Activated CD4-positive, alpha-beta T cell treated with anti-CD3 and anti-CD28 coated beads, Interleukin-10, Interleukin-2, amounts not matched to agents 100 ng/mL and 50 ng/mL, durations not matched to agents 16 hours and 8 hours (primary cell): ENCODE results near the gene USF3.

Source experiments
- DNase-seq: peaks from one replicate; pipeline ENCODE4 v3.0.0-alpha.2; 2020

The USF3 gene

DNA sequence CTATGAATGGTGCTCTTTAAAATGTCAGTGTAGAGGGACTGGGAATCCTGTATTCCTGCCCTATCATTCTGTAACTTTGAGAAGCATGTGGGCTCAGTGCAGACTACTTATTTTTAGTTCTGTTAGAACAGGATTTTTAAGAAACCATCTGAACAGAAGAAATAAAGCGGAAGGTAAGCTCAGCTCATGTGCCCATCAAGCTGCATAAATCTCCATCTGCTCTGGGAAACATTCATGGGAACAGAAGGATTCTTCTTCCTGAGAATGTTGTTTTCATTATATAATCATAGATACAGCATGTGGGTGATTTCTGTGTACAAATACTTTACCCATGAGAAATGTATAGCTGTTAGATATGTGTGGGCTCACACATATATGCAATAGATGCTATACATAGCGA lies 94.2 kb downstream of the USF3 start:
- no peak for DNase-seq

DNA sequence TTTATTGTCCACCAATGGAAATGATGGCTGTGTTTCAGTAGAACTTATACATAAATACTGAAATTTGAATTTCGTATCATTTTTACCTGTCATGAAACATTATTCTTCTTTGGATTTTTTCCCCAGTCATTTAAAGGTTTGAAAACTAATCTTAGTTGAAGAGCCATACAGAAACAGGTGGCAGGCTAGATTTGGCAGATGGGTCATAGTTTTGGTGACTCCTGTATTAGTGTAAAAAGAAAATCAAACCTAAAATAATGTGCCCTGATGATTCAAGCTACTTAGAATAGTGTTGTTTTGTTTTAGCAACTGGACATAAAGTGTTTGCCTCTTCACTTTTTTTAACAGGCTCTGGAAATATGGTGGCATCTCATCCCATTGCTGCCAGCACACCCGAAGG lies 95.2 kb downstream of the USF3 start:
- DNase-seq, result no peak

DNA sequence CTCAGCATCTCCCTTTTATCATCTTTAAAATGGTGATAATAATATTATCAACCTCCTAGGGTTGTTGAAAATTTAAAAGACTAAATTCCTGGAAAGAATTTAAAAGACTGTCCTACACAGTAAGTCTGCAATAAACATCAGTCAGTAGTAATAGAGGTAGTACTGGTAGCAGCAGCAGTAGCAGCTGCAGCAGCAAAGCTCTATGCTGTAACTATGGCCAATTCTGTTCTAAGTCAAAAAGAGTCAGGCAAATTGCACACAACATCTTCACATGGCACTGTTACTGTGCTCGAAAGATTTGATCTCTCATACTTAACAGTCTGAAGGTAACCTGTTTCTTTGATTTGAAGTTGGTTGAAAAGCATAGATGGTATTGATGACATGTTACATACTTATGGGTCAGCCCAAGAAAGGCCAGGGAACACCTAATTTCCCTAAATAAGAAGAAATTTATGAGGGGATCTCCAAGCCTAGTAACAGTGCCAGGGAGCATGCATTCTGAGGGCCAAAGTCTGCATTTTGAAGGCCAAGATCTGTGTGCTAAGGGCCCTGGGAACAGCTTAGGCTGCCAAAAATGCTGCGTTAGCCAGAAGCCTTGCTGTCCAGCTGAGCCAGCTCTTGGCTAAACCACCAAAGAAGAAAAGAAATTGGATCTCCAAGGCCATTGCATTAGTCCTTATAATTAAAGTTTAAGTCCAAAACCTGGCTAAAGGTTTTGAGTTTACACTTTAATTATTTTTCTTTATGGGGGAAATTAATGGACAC lies 95.8 kb downstream of the USF3 start:
- DNase-seq, result no peak
